H1 (cell line): Measurements from ENCODE around the gene SULF2. TPM values are rescaled to one million over a fixed set of nuclear protein-coding genes. Genes with fewer than 3 reads are reported as not detected.

ENCODE experiments used
- CTBP2 ChIP-seq: IDR thresholded peaks from 2 replicates; pipeline ENCODE4 v1.7.0; 2011; ENCODE audit warnings: borderline replicate concordance, mild to moderate bottlenecking, moderate library complexity, mixed read lengths, low read length; ENCODE audit not compliant: insufficient read depth, insufficient read length
- MAFK ChIP-seq: IDR thresholded peaks from 2 replicates; pipeline ENCODE4 v1.6.1; 2012; ENCODE audit warnings: low read depth, mild to moderate bottlenecking, improper control_type of control experiment, low read length
- RAD21 ChIP-seq, 2 experiments: IDR thresholded peaks in 1 of 2; conservative IDR thresholded peaks in 1 of 2; 2 replicates each; pipeline ENCODE4 v1.6.1; 2011; ENCODE audit warnings: low read depth in 2 of 2, low read length in 2 of 2, improper control_type of control experiment in 1 of 2, inconsistent platforms in 1 of 2, mild to moderate bottlenecking in 1 of 2, moderate library complexity in 1 of 2
- SIRT6 ChIP-seq: IDR thresholded peaks from one replicate; pipeline ENCODE4 v1.7.1; 2012; ENCODE audit warnings: low read length, inconsistent platforms
- SIX5 ChIP-seq: IDR thresholded peaks from 2 replicates; pipeline ENCODE4 v1.6.1; 2011; ENCODE audit warnings: mild to moderate bottlenecking, low read depth, low read length
- polyA plus RNA-seq, 7 experiments: library from polyadenylated mRNA; depleted of rRNA in 3 of 7; stranded (reverse) in 5 of 7; unstranded in 2 of 7; fragments of >200 nt in 5 of 7; fragments of 200-250 nt in 2 of 7; gene quantifications; 1 replicate in 5 of 7; 2 replicates in 1 of 7; 4 replicates in 1 of 7; pipeline versions ENCODE4 v1.2.1 to v1.2.3, GENCODE V29; 2011 to 2013; ENCODE audit warnings: missing spikeins in 2 of 7, mixed read lengths in 2 of 7
- total RNA-seq: library from RNA; stranded (reverse); fragmentation: NEBNext Ultra II Directional; extraction: Animal tissue kit (Norgen Biotek cat#: 25700); gene quantifications from 2 replicates; pipeline ENCODE4 v1.2.1, GENCODE V29; 2021
- TF ChIP-seq, protein P1 (sequence below): fragments of 300-600 bp; sonication (generic); IDR thresholded peaks from 2 replicates; pipeline ENCODE4 v1.7.1; 2012; ENCODE audit warnings: low read length, moderate library complexity, mild to moderate bottlenecking, inconsistent platforms; ENCODE audit not compliant: insufficient replicate concordance

The SULF2 gene
- total and polyA plus RNA-seq, 2 of the 8 experiments (the other 6 are each of a cell fraction or from before 2014, with no cell fraction given), result 15.7 to 28.2 TPM

DNA sequence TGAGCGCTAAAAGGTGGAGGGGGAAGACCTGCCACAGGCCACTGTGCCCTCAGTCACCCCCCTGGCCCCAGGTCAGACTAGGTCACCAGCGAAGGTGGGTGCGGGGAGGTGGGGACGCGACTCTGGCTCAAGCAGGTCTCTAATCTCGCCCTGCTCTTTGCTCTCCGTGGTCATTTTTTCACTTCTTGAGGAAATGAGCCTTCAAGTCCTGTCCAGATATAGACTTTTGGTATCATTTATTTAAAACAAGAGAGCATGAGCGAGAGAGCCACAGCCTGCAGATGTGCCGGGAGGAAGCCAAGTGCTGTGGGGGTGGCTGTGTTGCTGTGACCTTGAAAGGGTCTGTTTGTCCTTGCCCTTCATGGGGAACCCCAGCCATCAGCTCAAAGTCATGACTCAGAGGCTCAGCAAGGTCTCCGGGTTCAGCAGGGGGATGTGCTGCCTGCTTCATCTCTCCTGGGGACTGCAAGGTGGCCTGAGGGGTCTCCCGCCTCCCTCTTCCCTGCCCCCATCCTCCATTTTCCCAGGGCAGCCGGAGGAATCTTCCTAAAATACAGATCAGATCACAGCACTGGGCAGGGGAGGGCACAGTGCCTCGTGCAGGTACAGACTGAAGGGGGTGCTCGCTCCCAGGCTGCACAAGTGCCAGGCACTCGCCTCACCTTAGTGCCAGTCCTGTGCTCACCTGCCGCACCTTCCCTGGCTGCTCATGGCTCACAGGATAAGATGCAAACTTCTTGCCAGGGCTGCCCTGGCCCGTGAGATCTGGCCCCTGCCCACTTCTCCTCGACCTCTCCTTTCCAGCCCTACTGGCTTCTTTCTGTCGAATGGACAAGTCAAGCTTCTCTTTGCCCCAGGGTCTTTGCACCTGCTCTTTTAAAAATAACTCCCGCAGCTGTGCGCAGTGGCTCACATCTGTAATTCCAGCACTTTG, 26.5 kb downstream of the SULF2 start (continued):
- TF ChIP-seq, protein P1, sequence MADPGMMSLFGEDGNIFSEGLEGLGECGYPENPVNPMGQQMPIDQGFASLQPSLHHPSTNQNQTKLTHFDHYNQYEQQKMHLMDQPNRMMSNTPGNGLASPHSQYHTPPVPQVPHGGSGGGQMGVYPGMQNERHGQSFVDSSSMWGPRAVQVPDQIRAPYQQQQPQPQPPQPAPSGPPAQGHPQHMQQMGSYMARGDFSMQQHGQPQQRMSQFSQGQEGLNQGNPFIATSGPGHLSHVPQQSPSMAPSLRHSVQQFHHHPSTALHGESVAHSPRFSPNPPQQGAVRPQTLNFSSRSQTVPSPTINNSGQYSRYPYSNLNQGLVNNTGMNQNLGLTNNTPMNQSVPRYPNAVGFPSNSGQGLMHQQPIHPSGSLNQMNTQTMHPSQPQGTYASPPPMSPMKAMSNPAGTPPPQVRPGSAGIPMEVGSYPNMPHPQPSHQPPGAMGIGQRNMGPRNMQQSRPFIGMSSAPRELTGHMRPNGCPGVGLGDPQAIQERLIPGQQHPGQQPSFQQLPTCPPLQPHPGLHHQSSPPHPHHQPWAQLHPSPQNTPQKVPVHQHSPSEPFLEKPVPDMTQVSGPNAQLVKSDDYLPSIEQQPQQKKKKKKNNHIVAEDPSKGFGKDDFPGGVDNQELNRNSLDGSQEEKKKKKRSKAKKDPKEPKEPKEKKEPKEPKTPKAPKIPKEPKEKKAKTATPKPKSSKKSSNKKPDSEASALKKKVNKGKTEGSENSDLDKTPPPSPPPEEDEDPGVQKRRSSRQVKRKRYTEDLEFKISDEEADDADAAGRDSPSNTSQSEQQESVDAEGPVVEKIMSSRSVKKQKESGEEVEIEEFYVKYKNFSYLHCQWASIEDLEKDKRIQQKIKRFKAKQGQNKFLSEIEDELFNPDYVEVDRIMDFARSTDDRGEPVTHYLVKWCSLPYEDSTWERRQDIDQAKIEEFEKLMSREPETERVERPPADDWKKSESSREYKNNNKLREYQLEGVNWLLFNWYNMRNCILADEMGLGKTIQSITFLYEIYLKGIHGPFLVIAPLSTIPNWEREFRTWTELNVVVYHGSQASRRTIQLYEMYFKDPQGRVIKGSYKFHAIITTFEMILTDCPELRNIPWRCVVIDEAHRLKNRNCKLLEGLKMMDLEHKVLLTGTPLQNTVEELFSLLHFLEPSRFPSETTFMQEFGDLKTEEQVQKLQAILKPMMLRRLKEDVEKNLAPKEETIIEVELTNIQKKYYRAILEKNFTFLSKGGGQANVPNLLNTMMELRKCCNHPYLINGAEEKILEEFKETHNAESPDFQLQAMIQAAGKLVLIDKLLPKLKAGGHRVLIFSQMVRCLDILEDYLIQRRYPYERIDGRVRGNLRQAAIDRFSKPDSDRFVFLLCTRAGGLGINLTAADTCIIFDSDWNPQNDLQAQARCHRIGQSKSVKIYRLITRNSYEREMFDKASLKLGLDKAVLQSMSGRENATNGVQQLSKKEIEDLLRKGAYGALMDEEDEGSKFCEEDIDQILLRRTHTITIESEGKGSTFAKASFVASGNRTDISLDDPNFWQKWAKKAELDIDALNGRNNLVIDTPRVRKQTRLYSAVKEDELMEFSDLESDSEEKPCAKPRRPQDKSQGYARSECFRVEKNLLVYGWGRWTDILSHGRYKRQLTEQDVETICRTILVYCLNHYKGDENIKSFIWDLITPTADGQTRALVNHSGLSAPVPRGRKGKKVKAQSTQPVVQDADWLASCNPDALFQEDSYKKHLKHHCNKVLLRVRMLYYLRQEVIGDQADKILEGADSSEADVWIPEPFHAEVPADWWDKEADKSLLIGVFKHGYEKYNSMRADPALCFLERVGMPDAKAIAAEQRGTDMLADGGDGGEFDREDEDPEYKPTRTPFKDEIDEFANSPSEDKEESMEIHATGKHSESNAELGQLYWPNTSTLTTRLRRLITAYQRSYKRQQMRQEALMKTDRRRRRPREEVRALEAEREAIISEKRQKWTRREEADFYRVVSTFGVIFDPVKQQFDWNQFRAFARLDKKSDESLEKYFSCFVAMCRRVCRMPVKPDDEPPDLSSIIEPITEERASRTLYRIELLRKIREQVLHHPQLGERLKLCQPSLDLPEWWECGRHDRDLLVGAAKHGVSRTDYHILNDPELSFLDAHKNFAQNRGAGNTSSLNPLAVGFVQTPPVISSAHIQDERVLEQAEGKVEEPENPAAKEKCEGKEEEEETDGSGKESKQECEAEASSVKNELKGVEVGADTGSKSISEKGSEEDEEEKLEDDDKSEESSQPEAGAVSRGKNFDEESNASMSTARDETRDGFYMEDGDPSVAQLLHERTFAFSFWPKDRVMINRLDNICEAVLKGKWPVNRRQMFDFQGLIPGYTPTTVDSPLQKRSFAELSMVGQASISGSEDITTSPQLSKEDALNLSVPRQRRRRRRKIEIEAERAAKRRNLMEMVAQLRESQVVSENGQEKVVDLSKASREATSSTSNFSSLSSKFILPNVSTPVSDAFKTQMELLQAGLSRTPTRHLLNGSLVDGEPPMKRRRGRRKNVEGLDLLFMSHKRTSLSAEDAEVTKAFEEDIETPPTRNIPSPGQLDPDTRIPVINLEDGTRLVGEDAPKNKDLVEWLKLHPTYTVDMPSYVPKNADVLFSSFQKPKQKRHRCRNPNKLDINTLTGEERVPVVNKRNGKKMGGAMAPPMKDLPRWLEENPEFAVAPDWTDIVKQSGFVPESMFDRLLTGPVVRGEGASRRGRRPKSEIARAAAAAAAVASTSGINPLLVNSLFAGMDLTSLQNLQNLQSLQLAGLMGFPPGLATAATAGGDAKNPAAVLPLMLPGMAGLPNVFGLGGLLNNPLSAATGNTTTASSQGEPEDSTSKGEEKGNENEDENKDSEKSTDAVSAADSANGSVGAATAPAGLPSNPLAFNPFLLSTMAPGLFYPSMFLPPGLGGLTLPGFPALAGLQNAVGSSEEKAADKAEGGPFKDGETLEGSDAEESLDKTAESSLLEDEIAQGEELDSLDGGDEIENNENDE, result no peak
- TF ChIP-seq RAD21 (IDR thresholded peaks at IDR 0.05 in 1 of 2, conservative IDR thresholded peaks at IDR 0.05 in 1 of 2; ENCODE audit: low read depth in 2 of 2, low read length in 2 of 2), result no peak
- no peak for TF ChIP-seq MAFK
- no peak for TF ChIP-seq SIX5
- TF ChIP-seq CTBP2, result no peak
- TF ChIP-seq SIRT6, result no peak
